ENCODE results near the gene GFPT1.

The GFPT1 gene

DNA sequence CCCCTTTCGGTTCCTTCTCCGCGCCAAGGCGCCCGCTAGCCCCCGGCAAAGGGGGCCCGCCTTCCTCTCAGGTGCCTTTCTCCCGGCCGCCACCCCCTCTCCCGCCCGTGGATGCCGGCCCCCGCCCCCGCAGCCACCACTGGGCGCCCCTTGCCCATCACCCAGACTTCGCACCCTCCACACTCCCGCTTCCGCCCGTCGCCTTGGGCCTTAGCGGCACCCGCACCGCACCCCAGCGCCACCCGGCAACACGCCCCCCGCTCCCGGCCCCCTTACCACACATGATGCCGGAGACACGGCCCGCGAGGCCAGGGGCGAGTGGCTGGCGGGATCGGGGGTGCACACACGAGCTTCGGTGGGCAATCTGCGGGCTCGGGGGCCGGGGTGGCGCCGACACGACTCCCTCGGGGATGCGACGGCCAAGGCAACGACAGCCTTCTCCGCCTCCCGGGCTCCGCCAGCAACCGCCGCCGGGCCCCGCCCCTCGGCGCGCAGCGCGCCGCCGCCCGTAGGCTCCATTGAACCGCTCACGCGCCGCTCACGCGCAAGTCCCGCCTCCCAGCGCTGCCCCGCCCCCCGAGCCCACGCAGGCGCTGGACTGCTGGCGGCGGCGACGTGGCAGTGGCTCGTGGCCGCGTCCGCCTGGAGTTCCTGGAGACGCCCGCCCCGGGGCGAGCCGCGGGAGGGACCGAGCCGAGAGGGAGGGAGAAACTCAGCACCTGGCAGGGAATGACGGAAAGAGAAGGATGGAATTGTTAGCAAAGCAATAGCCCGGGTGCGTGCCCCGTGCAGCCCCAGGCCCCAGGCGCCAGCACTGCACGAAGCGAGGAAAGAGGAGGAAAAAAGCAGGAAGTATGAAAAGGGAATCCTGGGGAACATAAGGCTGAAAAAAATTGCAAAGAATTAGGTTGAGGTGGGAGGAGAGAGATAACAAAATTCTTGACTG, at the start of gene GFPT1:
TSS of gene GFPT1 (minus strand) at position 439 of the 946 bp plus-strand sequence. CDS start at position 283, 156 bp downstream.
- H3K79me2 ChIP-seq (ENCODE audit: insufficient read depth, low read length): peaks cover 49% of the 10 kb centered on the region

DNA sequence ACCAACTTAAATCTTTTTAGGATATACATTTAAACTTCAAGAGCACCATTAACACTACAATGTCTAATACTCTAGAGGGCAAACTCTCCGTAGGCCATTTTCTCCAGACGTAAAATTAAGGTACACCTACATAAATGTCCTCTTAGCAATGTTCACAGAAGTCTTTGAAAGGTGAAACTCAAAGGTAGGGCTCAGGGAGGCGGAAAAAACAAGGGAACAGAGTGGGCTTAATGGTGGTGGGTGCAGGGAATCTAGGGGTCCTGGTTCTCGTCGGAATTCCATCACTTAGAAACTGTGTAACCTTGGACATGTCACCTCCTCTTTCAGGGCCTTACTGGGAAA, 49.5 kb upstream of the GFPT1 start:
- TF ChIP-seq EZH2phosphoT487 (conservative IDR thresholded peaks at IDR 0.05; ENCODE audit: low read length): no peak
- TF ChIP-seq, protein P1, sequence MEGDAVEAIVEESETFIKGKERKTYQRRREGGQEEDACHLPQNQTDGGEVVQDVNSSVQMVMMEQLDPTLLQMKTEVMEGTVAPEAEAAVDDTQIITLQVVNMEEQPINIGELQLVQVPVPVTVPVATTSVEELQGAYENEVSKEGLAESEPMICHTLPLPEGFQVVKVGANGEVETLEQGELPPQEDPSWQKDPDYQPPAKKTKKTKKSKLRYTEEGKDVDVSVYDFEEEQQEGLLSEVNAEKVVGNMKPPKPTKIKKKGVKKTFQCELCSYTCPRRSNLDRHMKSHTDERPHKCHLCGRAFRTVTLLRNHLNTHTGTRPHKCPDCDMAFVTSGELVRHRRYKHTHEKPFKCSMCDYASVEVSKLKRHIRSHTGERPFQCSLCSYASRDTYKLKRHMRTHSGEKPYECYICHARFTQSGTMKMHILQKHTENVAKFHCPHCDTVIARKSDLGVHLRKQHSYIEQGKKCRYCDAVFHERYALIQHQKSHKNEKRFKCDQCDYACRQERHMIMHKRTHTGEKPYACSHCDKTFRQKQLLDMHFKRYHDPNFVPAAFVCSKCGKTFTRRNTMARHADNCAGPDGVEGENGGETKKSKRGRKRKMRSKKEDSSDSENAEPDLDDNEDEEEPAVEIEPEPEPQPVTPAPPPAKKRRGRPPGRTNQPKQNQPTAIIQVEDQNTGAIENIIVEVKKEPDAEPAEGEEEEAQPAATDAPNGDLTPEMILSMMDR (IDR thresholded peaks at IDR 0.05; ENCODE audit: insufficient read depth, low read length, poor library complexity, severe bottlenecking): no peak
- H3K36me3 ChIP-seq (ENCODE audit: low read length): no peaks in the 10 kb centered on the region
- H3K9me3 ChIP-seq (ENCODE audit: insufficient read depth, low read length): no peaks in the 10 kb centered on the region
- peak overlapping the region; percentile 82 for H3K9ac ChIP-seq (ENCODE audit: low read length)
- no peaks in the 10 kb centered on the region for H4K20me1 ChIP-seq (ENCODE audit: low read depth, low read length)
- H3K79me2 ChIP-seq (ENCODE audit: insufficient read depth, low read length): 0 out of 2 replicates have a peak, but pooled peaks cover 7% of the 10 kb centered on the region
- H3K4me2 ChIP-seq (ENCODE audit: low read depth, low read length, poor library complexity, severe bottlenecking): peak overlapping the region; percentile 79
- no peaks in the 10 kb centered on the region for H3K27me3 ChIP-seq (ENCODE audit: low read length)
- H3K9me2 ChIP-seq (replicated peaks; ENCODE audit: insufficient read depth, low read length): no peaks in the 10 kb centered on the region
- peak overlapping the region; percentile 100 for H2AFZ ChIP-seq (ENCODE audit: low read depth, low read length, severe bottlenecking)
- H3F3A ChIP-seq (ENCODE audit: insufficient read depth): 0 out of 2 replicates have a peak, but pooled peaks cover 3% of the 10 kb centered on the region
- peak overlapping the region; percentile 70 for H3K27ac ChIP-seq (ENCODE audit: low read depth, low read length)
- H3K4me3 ChIP-seq (ENCODE audit: insufficient read depth, low read length, poor library complexity, severe bottlenecking): peak overlapping the region; percentile 71

More for the DNA sequence above, at the start of gene GFPT1:
- no peak for TF ChIP-seq EZH2phosphoT487 (conservative IDR thresholded peaks at IDR 0.05; ENCODE audit: low read length)
- TF ChIP-seq, protein P1 (IDR thresholded peaks at IDR 0.05; ENCODE audit: insufficient read depth, low read length, poor library complexity, severe bottlenecking): no peak
- Histone ChIP-seq H3K9me3 (ENCODE audit: insufficient read depth, low read length) (no peaks in the 10 kb centered on the region), H3F3A (ENCODE audit: insufficient read depth) (no peaks in the 10 kb centered on the region), H3K4me2 (ENCODE audit: low read depth, low read length, poor library complexity, severe bottlenecking) (peak within 1 kb of the TSS; percentile 99), H3K4me3 (ENCODE audit: insufficient read depth, low read length, poor library complexity, severe bottlenecking) (peak within 1 kb of the TSS; percentile 96), H3K9ac (ENCODE audit: low read length) (peak within 1 kb of the TSS; percentile 89), H3K27ac (ENCODE audit: low read depth, low read length) (peak within 1 kb of the TSS; percentile 48), H3K36me3 (ENCODE audit: low read length) (no peaks in the 10 kb centered on the region), H3K27me3 (ENCODE audit: low read length) (no peaks in the 10 kb centered on the region), H3K9me2 (replicated peaks; ENCODE audit: insufficient read depth, low read length) (no peaks in the 10 kb centered on the region), H2AFZ (ENCODE audit: low read depth, low read length, severe bottlenecking) (peak within 1 kb of the TSS; percentile 92), H4K20me1 (ENCODE audit: low read depth, low read length) (no peaks in the 10 kb centered on the region)

DNA sequence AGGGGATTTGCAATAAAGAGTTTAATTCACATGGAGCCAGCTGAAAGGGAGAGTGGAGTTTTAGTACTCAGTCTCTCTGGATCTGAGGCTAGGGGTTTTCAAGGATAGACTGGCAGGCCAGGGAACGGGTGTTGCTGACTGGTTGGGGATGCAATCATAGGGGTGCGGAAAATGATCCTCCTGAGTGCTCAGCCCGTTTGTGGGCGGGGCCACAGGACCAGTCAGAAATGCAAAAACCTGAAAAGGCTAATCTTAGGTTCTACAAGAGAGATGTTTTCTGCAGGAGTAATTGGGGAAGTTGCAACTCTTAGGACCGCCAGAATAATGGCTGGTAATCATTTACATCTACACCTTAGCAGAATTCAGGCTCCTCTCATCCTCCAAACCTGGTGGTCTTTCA, 47.7 kb upstream of the GFPT1 start:
- Histone ChIP-seq H2AFZ (ENCODE audit: low read depth, low read length, severe bottlenecking) (no peak overlapping the region), H3K4me2 (ENCODE audit: low read depth, low read length, poor library complexity, severe bottlenecking) (no peak overlapping the region), H3K27ac (ENCODE audit: low read depth, low read length) (no peak overlapping the region), H3K9me3 (ENCODE audit: insufficient read depth, low read length) (no peaks in the 10 kb centered on the region), H4K20me1 (ENCODE audit: low read depth, low read length) (no peaks in the 10 kb centered on the region), H3K9ac (ENCODE audit: low read length) (no peak overlapping the region), H3K9me2 (replicated peaks; ENCODE audit: insufficient read depth, low read length) (no peaks in the 10 kb centered on the region), H3K4me3 (ENCODE audit: insufficient read depth, low read length, poor library complexity, severe bottlenecking) (no peak overlapping the region), H3K79me2 (ENCODE audit: insufficient read depth, low read length) (0 out of 2 replicates have a peak, but pooled peaks cover 7% of the 10 kb centered on the region), H3K36me3 (ENCODE audit: low read length) (no peaks in the 10 kb centered on the region), H3K27me3 (ENCODE audit: low read length) (no peaks in the 10 kb centered on the region), H3F3A (ENCODE audit: insufficient read depth) (0 out of 2 replicates have a peak, but pooled peaks cover 3% of the 10 kb centered on the region)
- TF ChIP-seq, protein P1 (IDR thresholded peaks at IDR 0.05; ENCODE audit: insufficient read depth, low read length, poor library complexity, severe bottlenecking): no peak
- TF ChIP-seq EZH2phosphoT487 (conservative IDR thresholded peaks at IDR 0.05; ENCODE audit: low read length): no peak

All from SU-DHL-6 (cell line).